HFFc6 (cell line): ENCODE measurements around the gene NUBPL. TPM values are rescaled to one million over a fixed set of nuclear protein-coding genes. Genes with fewer than 3 reads are reported as not detected.

Experiments
- DNase-seq: peaks from one replicate; pipeline ENCODE4 v3.0.0-alpha.2; 2018
- H3K27ac Mint-ChIP-seq: 2 replicates; pipeline ENCODE4 v1.8.0; 2020; ENCODE audit warnings: mild to moderate bottlenecking, mixed read lengths
- H3K27me3 Mint-ChIP-seq: 2 replicates; pipeline ENCODE4 v1.8.0; 2021; ENCODE audit warnings: mild to moderate bottlenecking, moderate library complexity, mixed read lengths; ENCODE audit not compliant: insufficient read depth
- H3K36me3 Mint-ChIP-seq: 2 replicates; pipeline ENCODE4 v1.8.0; 2021; ENCODE audit warnings: low read depth, mixed read lengths
- H3K4me1 Mint-ChIP-seq: 2 replicates; pipeline ENCODE4 v1.8.0; 2020; ENCODE audit warnings: low read depth, mixed read lengths
- H3K4me3 Mint-ChIP-seq: 2 replicates; pipeline ENCODE4 v1.8.0; 2020; ENCODE audit warnings: mild to moderate bottlenecking, moderate library complexity, mixed read lengths
- H3K9me3 Mint-ChIP-seq: 2 replicates; pipeline ENCODE4 v1.8.0; 2020; ENCODE audit warnings: mild to moderate bottlenecking, mixed read lengths
- CTCF ChIP-seq: fragments of 200-600 bp; sonication (generic); IDR thresholded peaks from 2 replicates; pipeline ENCODE4 v1.5.0; 2021; ENCODE audit warnings: antibody characterized with exemption, mild to moderate bottlenecking
- total RNA-seq, 6 experiments: library from RNA; stranded (reverse); fragmentation: NEBNext Ultra II Directional; extraction: Animal tissue kit (Norgen Biotek cat#: 25700); gene quantifications; 2 replicates in 1 of 6; 3 replicates in 5 of 6; pipeline ENCODE4 v1.2.3, GENCODE V29; 2021

NUBPL gene
- total RNA-seq, 6 experiments from 2014 or later, result 8.2 to 10.7 (median 9.7) TPM

GRCh38 chr14:31668348-31668747 is 107.1 kb downstream of the NUBPL start:
- DNase-seq, result no peak
- Mint-ChIP-seq H3K9me3 (peaks cover 9% of the 10 kb centered on the region; the same call in 1 of the 2 replicates), H3K4me1 (no peaks in the 10 kb centered on the region), H3K36me3 (no peaks in the 10 kb centered on the region; the same call in 1 of the 2 replicates), H3K27ac (no peak overlapping the region), H3K4me3 (no peak overlapping the region), H3K27me3 (no peaks in the 10 kb centered on the region; the same call in none of the 2 replicates)
- no peak for TF ChIP-seq CTCF

GRCh38 chr14:31672709-31673108 is 111.5 kb downstream of the NUBPL start:
- no peak overlapping the region for H3K27ac Mint-ChIP-seq
- no peaks in the 10 kb centered on the region for H3K4me1 Mint-ChIP-seq
- no peaks in the 10 kb centered on the region for H3K36me3 Mint-ChIP-seq
- TF ChIP-seq CTCF, result no peak
- no peak overlapping the region for H3K4me3 Mint-ChIP-seq
- no peak for DNase-seq
- H3K9me3 Mint-ChIP-seq, result no peaks in the 10 kb centered on the region
- H3K27me3 Mint-ChIP-seq, result no peaks in the 10 kb centered on the region; the same call in 1 of the 2 replicates

GRCh38 chr14:31677052-31677451 is 115.8 kb downstream of the NUBPL start:
- no peak for DNase-seq
- no peak for TF ChIP-seq CTCF
- Mint-ChIP-seq H3K27ac (no peak overlapping the region), H3K4me3 (no peak overlapping the region), H3K9me3 (no peaks in the 10 kb centered on the region), H3K27me3 (no peaks in the 10 kb centered on the region), H3K4me1 (no peaks in the 10 kb centered on the region), H3K36me3 (no peaks in the 10 kb centered on the region)

- no peak overlapping the region for H3K27ac Mint-ChIP-seq
- H3K36me3 Mint-ChIP-seq, result peaks cover 1% of the 10 kb centered on the region; the same call in 1 of the 2 replicates
- TF ChIP-seq CTCF, result no peak
These were observed 116.4 kb downstream of the NUBPL start for GRCh38 chr14:31677630-31678029.

GRCh38 chr14:31678421-31679249 is 117.4 kb downstream of the NUBPL start:
- Mint-ChIP-seq H3K4me3 (no peak overlapping the region), H3K27me3 (no peaks in the 10 kb centered on the region), H3K36me3 (peaks cover 5% of the 10 kb centered on the region; the same call in 1 of the 2 replicates), H3K4me1 (no peaks in the 10 kb centered on the region), H3K9me3 (peaks cover under 1% of the 10 kb centered on the region), H3K27ac (no peak overlapping the region)
- no peak for TF ChIP-seq CTCF
- DNase-seq, result no peak

More at GRCh38 chr14:31677630-31678029, 116.4 kb downstream of the NUBPL start:
- DNase-seq, result no peak
- Mint-ChIP-seq H3K9me3 (no peaks in the 10 kb centered on the region), H3K4me3 (no peak overlapping the region), H3K4me1 (no peaks in the 10 kb centered on the region), H3K27me3 (no peaks in the 10 kb centered on the region)
